SU-DHL-6 (cell line): ENCODE measurements around the gene ATP10A.

Source experiments
- EZH2phosphoT487 ChIP-seq: fragments of 200-600 bp; sonication (generic), shearing (Covaris generic); conservative IDR thresholded peaks from 2 replicates; pipeline ENCODE4 v1.6.1; 2018; ENCODE audit warnings: mild to moderate bottlenecking, antibody characterized with exemption, low read length, moderate library complexity, mixed read lengths
- TF ChIP-seq, protein P1 (sequence below): fragments of 200-600 bp; sonication (generic); IDR thresholded peaks from one replicate; pipeline ENCODE4 v1.5.1; 2017; ENCODE audit warnings: antibody characterized with exemption, mild to moderate bottlenecking, low read length, moderate library complexity; ENCODE audit not compliant: insufficient read depth, poor library complexity, severe bottlenecking

DNA sequence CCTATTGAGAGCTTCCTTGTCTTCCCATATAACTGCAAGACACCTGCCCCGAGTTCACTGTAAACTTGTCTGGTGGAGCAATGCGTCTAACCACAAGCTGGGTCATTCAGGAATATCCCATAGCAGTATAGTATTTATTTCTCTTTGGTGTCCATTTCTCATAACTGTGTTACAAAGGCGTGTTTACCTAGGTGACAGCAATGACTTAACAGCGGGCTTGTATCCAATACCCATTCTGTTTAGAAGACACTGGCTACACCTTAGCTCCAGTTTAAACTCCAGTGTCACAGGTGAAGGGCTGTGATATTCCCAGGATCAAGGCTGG, 24.3 kb downstream of the ATP10A start:
- TF ChIP-seq, protein P1, sequence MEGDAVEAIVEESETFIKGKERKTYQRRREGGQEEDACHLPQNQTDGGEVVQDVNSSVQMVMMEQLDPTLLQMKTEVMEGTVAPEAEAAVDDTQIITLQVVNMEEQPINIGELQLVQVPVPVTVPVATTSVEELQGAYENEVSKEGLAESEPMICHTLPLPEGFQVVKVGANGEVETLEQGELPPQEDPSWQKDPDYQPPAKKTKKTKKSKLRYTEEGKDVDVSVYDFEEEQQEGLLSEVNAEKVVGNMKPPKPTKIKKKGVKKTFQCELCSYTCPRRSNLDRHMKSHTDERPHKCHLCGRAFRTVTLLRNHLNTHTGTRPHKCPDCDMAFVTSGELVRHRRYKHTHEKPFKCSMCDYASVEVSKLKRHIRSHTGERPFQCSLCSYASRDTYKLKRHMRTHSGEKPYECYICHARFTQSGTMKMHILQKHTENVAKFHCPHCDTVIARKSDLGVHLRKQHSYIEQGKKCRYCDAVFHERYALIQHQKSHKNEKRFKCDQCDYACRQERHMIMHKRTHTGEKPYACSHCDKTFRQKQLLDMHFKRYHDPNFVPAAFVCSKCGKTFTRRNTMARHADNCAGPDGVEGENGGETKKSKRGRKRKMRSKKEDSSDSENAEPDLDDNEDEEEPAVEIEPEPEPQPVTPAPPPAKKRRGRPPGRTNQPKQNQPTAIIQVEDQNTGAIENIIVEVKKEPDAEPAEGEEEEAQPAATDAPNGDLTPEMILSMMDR = no peak
- no peak for TF ChIP-seq EZH2phosphoT487
